Endothelial cell of umbilical vein (primary cell): ENCODE measurements around the gene RAB1A. TPM values are rescaled to one million over a fixed set of nuclear protein-coding genes. Genes with fewer than 3 reads are reported as not detected.
"Not testable (repeated sequence)": the region's sequence is repeated elsewhere in the genome, so short reads cannot be mapped to it uniquely, and the experiment has no call there.

ENCODE experiments used
- BruUV-seq: library from RNA; stranded (reverse); fragments of 400-500 nt; replicated peaks from 2 replicates; lab custom pipeline; 2021; lab: Mats Ljungman, UMichigan
- CTCF ChIA-PET: fragments of 300-600, 350-600 bp; sonication (Branson Sonifier 250); formaldehyde crosslinking; loops from one replicate; lab custom pipeline; 2021; ENCODE audit warnings: antibody characterized with exemption, inconsistent platforms; lab: Charles Lee
- POLR2A ChIA-PET: fragments of 300-600, 350-600 bp; sonication (Branson Sonifier 250); formaldehyde crosslinking; loops from one replicate; lab custom pipeline; 2021; ENCODE audit warnings: antibody characterized with exemption, inconsistent platforms; lab: Charles Lee
- DNase-seq: peaks from one replicate; pipeline ENCODE4 v3.0.0-alpha.2; 2011; ENCODE audit warnings: low read depth, low spot score
- FAIRE-seq: peaks from 2 replicates; lab custom pipeline; 2011; peaks lifted over from hg19 to GRCh38; lab: Jason Lieb, UNC
- H2AFZ ChIP-seq: 2 replicates; pipeline ENCODE4 v1.6.0; 2012; ENCODE audit warnings: low read depth, low read length, control low read depth, inconsistent platforms
- H3K27ac ChIP-seq: 2 replicates; pipeline ENCODE4 v1.5.1; 2011; ENCODE audit warnings: low read depth, mild to moderate bottlenecking, control low read depth, low read length, moderate library complexity; ENCODE audit not compliant: insufficient read depth
- H3K27me3 ChIP-seq, 2 experiments: 2 replicates each; pipeline versions ENCODE4 v1.6.0 to v1.6.1; 2011; ENCODE audit warnings: low read length in 2 of 2, mixed read lengths in 1 of 2; ENCODE audit not compliant: control insufficient read depth in 2 of 2, insufficient read depth in 2 of 2
- H3K36me3 ChIP-seq, 2 experiments: 2 replicates in 1 of 2; 3 replicates in 1 of 2; pipeline ENCODE4 v1.5.1; 2011; ENCODE audit warnings: low read length in 2 of 2, mild to moderate bottlenecking in 1 of 2, moderate library complexity in 1 of 2; ENCODE audit not compliant: control insufficient read depth in 2 of 2, insufficient read depth in 2 of 2; ENCODE audit errors: extremely low read depth in 1 of 2
- H3K4me1 ChIP-seq: 3 replicates; pipeline ENCODE4 v1.5.1; 2011; ENCODE audit warnings: mild to moderate bottlenecking, low read length; ENCODE audit not compliant: control insufficient read depth, insufficient read depth; ENCODE audit errors: extremely low read depth
- H3K4me2 ChIP-seq: 2 replicates; pipeline ENCODE4 v1.6.1; 2011; ENCODE audit warnings: low read length, control low read depth, mixed read lengths; ENCODE audit not compliant: insufficient read depth
- H3K4me3 ChIP-seq, 3 experiments: fragments of 200-600 bp in 1 of 3; sonication (generic), shearing (Covaris generic) in 1 of 3; replicated peaks in 1 of 3; 2 replicates each; pipeline ENCODE4 v1.5.1; 2011 to 2016; ENCODE audit warnings: control low read depth in 3 of 3, low read length in 3 of 3, mild to moderate bottlenecking in 2 of 3, inconsistent platforms in 1 of 3, low read depth in 1 of 3, moderate library complexity in 1 of 3; ENCODE audit not compliant: insufficient read depth in 1 of 3
- H3K79me2 ChIP-seq: 2 replicates; pipeline ENCODE4 v1.6.0; 2012; ENCODE audit warnings: low read length, inconsistent platforms; ENCODE audit not compliant: control insufficient read depth, insufficient read depth
- H3K9ac ChIP-seq: replicated peaks from 2 replicates; pipeline ENCODE3; 2011; ENCODE audit warnings: low read length, control low read depth; ENCODE audit not compliant: insufficient read depth; ENCODE audit errors: extremely low read depth
- H3K9me1 ChIP-seq: replicated peaks from 3 replicates; pipeline ENCODE4 v1.6.0; 2011; ENCODE audit warnings: mild to moderate bottlenecking, low read length; ENCODE audit not compliant: control insufficient read depth, insufficient read depth; ENCODE audit errors: extremely low read depth
- H3K9me3 ChIP-seq: replicated peaks from 2 replicates; pipeline ENCODE4 v1.5.1; 2012; ENCODE audit warnings: low read length, inconsistent platforms; ENCODE audit not compliant: control insufficient read depth, insufficient read depth
- H4K20me1 ChIP-seq: replicated peaks from 2 replicates; pipeline ENCODE3; 2011; ENCODE audit warnings: mild to moderate bottlenecking, low read length; ENCODE audit not compliant: control insufficient read depth, insufficient read depth; ENCODE audit errors: extremely low read depth
- CTCF ChIP-seq, 2 donors: IDR thresholded peaks; 1 replicate in 1 of 2; 2 replicates in 1 of 2; pipeline ENCODE4 v1.5.1; 2011; ENCODE audit warnings: low read length in 2 of 2, mild to moderate bottlenecking in 2 of 2, moderate library complexity in 2 of 2, control low read depth in 1 of 2, inconsistent platforms in 1 of 2, low read depth in 1 of 2; ENCODE audit not compliant: insufficient read depth in 1 of 2; ENCODE audit errors: extremely low read depth in 1 of 2
- EZH2 ChIP-seq: IDR thresholded peaks from 2 replicates; pipeline ENCODE4 v1.6.1; 2012; ENCODE audit warnings: borderline replicate concordance, low read depth, mild to moderate bottlenecking, moderate library complexity, low read length, inconsistent platforms; ENCODE audit not compliant: severe bottlenecking
- FOS ChIP-seq: IDR thresholded peaks from 2 replicates; pipeline ENCODE4 v1.6.1; 2011; ENCODE audit warnings: mild to moderate bottlenecking, low read length, moderate library complexity, borderline replicate concordance; ENCODE audit not compliant: insufficient read depth
- GATA2 ChIP-seq: IDR thresholded peaks from 2 replicates; pipeline ENCODE4 v1.7.0; 2011; ENCODE audit warnings: low read depth, mild to moderate bottlenecking, moderate library complexity, mixed read lengths, low read length; ENCODE audit not compliant: insufficient read length, insufficient read depth
- JUN ChIP-seq: IDR thresholded peaks from 2 replicates; pipeline ENCODE4 v1.6.1; 2011; ENCODE audit warnings: borderline replicate concordance, low read depth; ENCODE audit not compliant: insufficient read length, insufficient read depth
- MAX ChIP-seq: IDR thresholded peaks from 2 replicates; pipeline ENCODE4 v1.6.1; 2011; ENCODE audit not compliant: insufficient read depth, insufficient read length
- MYC ChIP-seq: IDR thresholded peaks from one replicate; pipeline ENCODE4 v1.6.1; 2011; ENCODE audit warnings: mild to moderate bottlenecking, low read depth, low read length
- POLR2A ChIP-seq: IDR thresholded peaks from 2 replicates; pipeline ENCODE4 v1.6.1; 2012; ENCODE audit warnings: low read depth, mild to moderate bottlenecking, control low read depth, low read length
- POLR2AphosphoS5 ChIP-seq: IDR thresholded peaks from 2 replicates; pipeline ENCODE4 v1.6.1; 2012; ENCODE audit warnings: low read depth, mild to moderate bottlenecking, control low read depth, low read length, moderate library complexity; ENCODE audit not compliant: insufficient read depth
- dilution Hi-C: fragments of 300-500 bp; cut with MboI; formaldehyde crosslinking; loops from one replicate; pipeline ENCODE4 v1.15.0; 2019; ENCODE audit warnings: low sequenced_read_pairs; ENCODE audit not compliant: extremely low pct_ligation_motif_present
- intact Hi-C: fragments of 100-400 bp; cut with micrococcal nuclease; formaldehyde crosslinking; loops from one replicate; pipeline ENCODE4 v1.10.0; 2022
- polyA plus RNA-seq, 4 experiments: library from polyadenylated mRNA; depleted of rRNA in 3 of 4; stranded (reverse) in 3 of 4; unstranded in 1 of 4; fragments of >200 nt; gene quantifications; 2 replicates each; pipeline versions ENCODE4 v1.2.1 to v1.2.3, GENCODE V29; 2011 to 2012; ENCODE audit warnings: missing spikeins in 1 of 4
- total RNA-seq: library from RNA; stranded (reverse); gene quantifications from 2 replicates; pipeline ENCODE4 v1.2.3, GENCODE V29; 2021

The RAB1A gene
- total and polyA plus RNA-seq, 2 donors (not counting 3 experiments of a cell fraction or from before 2014, with no cell fraction given): 121 to 176 TPM

GRCh38 chr2:65133626-65134025, 3.7 kb upstream of the RAB1A start:
- Histone ChIP-seq H3K27ac (no peak overlapping the region), H2AFZ (no peak overlapping the region), H3K4me2 (no peak overlapping the region), H3K4me3 (no peak overlapping the region), H3K27me3 (no peaks in the 10 kb centered on the region), H3K4me1 (peaks cover 6% of the 10 kb centered on the region), H3K79me2 (peaks cover 13% of the 10 kb centered on the region), H3K9ac (no peak overlapping the region), H3K36me3 (no peaks in the 10 kb centered on the region), H3K9me1 (no peaks in the 10 kb centered on the region), H4K20me1 (peaks cover 6% of the 10 kb centered on the region), H3K9me3 (no peaks in the 10 kb centered on the region)
- DNase-seq (no peak), FAIRE-seq (no peak)
- POLR2A ChIA-PET: no interaction called here
- TF ChIP-seq POLR2A (no peak), MYC (no peak), POLR2AphosphoS5 (no peak), JUN (no peak), CTCF (IDR thresholded peaks at IDR 0.05; ENCODE audit: extremely low read depth in 1 of 2, insufficient read depth in 1 of 2, low read depth in 1 of 2, low read length in 2 of 2) (no peak), FOS (no peak), GATA2 (no peak), EZH2 (no peak), MAX (no peak)
- CTCF ChIA-PET: interaction anchor here (1.4 to 3.0 kb wide), 3 partner anchors 10 to 69 kb away, joined by 5 to 8 read pairs (median 8); no protein-coding TSS in a partner anchor
- intact Hi-C loops (loop anchor here (5.0 kb wide), 1 partner anchor 299 kb away; the partner anchor contains the start of gene SPRED2), dilution Hi-C loops (no loop called here)
- no TSS peak for BruUV-seq

GRCh38 chr2:65132930-65133329, 3.0 kb upstream of the RAB1A start:
- dilution Hi-C loops, FAIRE-seq, H3K36me3 ChIP-seq, BruUV-seq, H3K9me3 ChIP-seq, H3K9ac ChIP-seq, H3K27ac ChIP-seq, H3K9me1 ChIP-seq, POLR2A ChIA-PET, DNase-seq, H2AFZ ChIP-seq, H3K27me3 ChIP-seq, H3K4me2 ChIP-seq, H3K4me3 ChIP-seq, H4K20me1 ChIP-seq: not testable (repeated sequence)
- H3K79me2 ChIP-seq: peaks cover 20% of the 10 kb centered on the region
- H3K4me1 ChIP-seq: peaks cover 13% of the 10 kb centered on the region
- intact Hi-C loops: loop anchor here (5.0 kb wide), 1 partner anchor 299 kb away; the partner anchor contains the start of gene SPRED2
- CTCF ChIA-PET: interaction anchor here (2.1 to 3.0 kb wide), 2 partner anchors 10 to 68 kb away, joined by 8 read pairs; no protein-coding TSS in a partner anchor
